HG03175 (cell line): Measurements from ENCODE around the gene ADA.

Source experiments
- ATAC-seq: cut with Tn5 transposase; IDR thresholded peaks from one replicate; pipeline ENCODE4 v1.9.1; 2021; ENCODE audit warnings: mild to moderate bottlenecking, moderate library complexity; ENCODE audit not compliant: unreplicated experiment

Gene ADA

GRCh38 chr20:44625361-44625760 is 26.1 kb downstream of the ADA start:
- no peak for ATAC-seq

- ATAC-seq = no peak
These were observed 26.7 kb downstream of the ADA start for GRCh38 chr20:44624743-44625271.

GRCh38 chr20:44624152-44624551 is 27.3 kb downstream of the ADA start:
- ATAC-seq = no peak

- ATAC-seq = no peak
These were observed 28.8 kb downstream of the ADA start for GRCh38 chr20:44622501-44623270.

- no peak for ATAC-seq
These were observed 29.6 kb downstream of the ADA start for GRCh38 chr20:44621939-44622338.

GRCh38 chr20:44621325-44621724 is 30.2 kb downstream of the ADA start:
- ATAC-seq = no peak

GRCh38 chr20:44620030-44620429 is 31.5 kb downstream of the ADA start:
- no peak for ATAC-seq

GRCh38 chr20:44619294-44619693 is 32.2 kb downstream of the ADA start:
- no peak for ATAC-seq

GRCh38 chr20:44618318-44618731 is 33.2 kb downstream of the ADA start:
- no peak for ATAC-seq

GRCh38 chr20:44616604-44616964 is 34.9 kb downstream of the ADA start:
- ATAC-seq = no peak

GRCh38 chr20:44615876-44616603 is 35.5 kb downstream of the ADA start:
- ATAC-seq = no peak

- ATAC-seq = no peak
These were observed 36.2 kb downstream of the ADA start for GRCh38 chr20:44615169-44615791.

GRCh38 chr20:44614525-44614924 is 37.0 kb downstream of the ADA start:
- no peak for ATAC-seq

- ATAC-seq = no peak
These were observed 37.9 kb downstream of the ADA start for GRCh38 chr20:44613575-44613974.

- ATAC-seq = no peak
These were observed 41.1 kb downstream of the ADA start for GRCh38 chr20:44610313-44610962.

- peak; percentile 85 for ATAC-seq
These were observed 41.8 kb downstream of the ADA start for GRCh38 chr20:44609516-44610312.

GRCh38 chr20:44609006-44609515 is 42.4 kb downstream of the ADA start:
- ATAC-seq = no peak

- no peak for ATAC-seq
These were observed 44.6 kb downstream of the ADA start for GRCh38 chr20:44606725-44607441.

GRCh38 chr20:44603327-44603726 is 48.2 kb downstream of the ADA start:
- no peak for ATAC-seq

GRCh38 chr20:44601801-44602204 is 49.7 kb downstream of the ADA start:
- no peak for ATAC-seq
